Neutrophil (primary cell): Measurements from ENCODE around the gene FAHD1.
"Not testable (repeated sequence)": the region's sequence is repeated elsewhere in the genome, so short reads cannot be mapped to it uniquely, and the experiment has no call there.

Experiments
- H3K27ac ChIP-seq: fragments of 200-600 bp; sonication (generic); 2 replicates; pipeline ENCODE4 v1.5.1; 2016; ENCODE audit warnings: mild to moderate bottlenecking, moderate library complexity
- H3K27me3 ChIP-seq: fragments of 200-600 bp; sonication (generic); 2 replicates; pipeline ENCODE4 v1.6.0; 2016; ENCODE audit warnings: mild to moderate bottlenecking
- H3K36me3 ChIP-seq: fragments of 200-600 bp; sonication (generic); 2 replicates; pipeline ENCODE4 v1.5.1; 2017
- H3K4me1 ChIP-seq, 2 experiments: fragments of 200-600 bp in 1 of 2; sonication (generic) in 1 of 2; 1 replicate in 1 of 2; 2 replicates in 1 of 2; pipeline versions ENCODE4 v1.5.1 to v1.6.1; 2013 to 2016; ENCODE audit warnings: low read depth in 1 of 2, low read length in 1 of 2, mild to moderate bottlenecking in 1 of 2, moderate library complexity in 1 of 2; ENCODE audit not compliant: control insufficient read depth in 1 of 2, insufficient read depth in 1 of 2
- H3K4me3 ChIP-seq, 2 experiments: fragments of 200-600 bp in 1 of 2; sonication (generic) in 1 of 2; 1 replicate in 1 of 2; 2 replicates in 1 of 2; pipeline ENCODE4 v1.5.1; 2013 to 2016; ENCODE audit warnings: low read depth in 1 of 2, low read length in 1 of 2, mild to moderate bottlenecking in 1 of 2, moderate library complexity in 1 of 2
- H3K9me3 ChIP-seq: fragments of 200-600 bp; sonication (generic); 2 replicates; pipeline ENCODE4 v1.5.1; 2016
- CTCF ChIP-seq: fragments of 200-600 bp; sonication (generic); IDR thresholded peaks from 2 replicates; pipeline ENCODE4 v1.5.1; 2016; ENCODE audit warnings: antibody characterized with exemption

The FAHD1 gene

GRCh38 chr16:1871974-1872635, 45.1 kb downstream of the FAHD1 start, which contains the start of gene MEIOB:
TSS of gene MEIOB (minus strand) at chr16:1872164. CDS start at chr16:1868175, 3,989 bp downstream.
- H3K36me3 ChIP-seq = no peaks in the 10 kb centered on the region
- no peak for TF ChIP-seq CTCF
- peaks cover 0 to 5% of the 10 kb centered on the region in 2 experiments for H3K4me1 ChIP-seq
- no peak within 1 kb of the TSS for H3K27ac ChIP-seq
- peaks cover 78% of the 10 kb centered on the region for H3K27me3 ChIP-seq
- peaks cover 4% of the 10 kb centered on the region for H3K9me3 ChIP-seq
- no peak within 1 kb of the TSS for H3K4me3 ChIP-seq

DNA sequence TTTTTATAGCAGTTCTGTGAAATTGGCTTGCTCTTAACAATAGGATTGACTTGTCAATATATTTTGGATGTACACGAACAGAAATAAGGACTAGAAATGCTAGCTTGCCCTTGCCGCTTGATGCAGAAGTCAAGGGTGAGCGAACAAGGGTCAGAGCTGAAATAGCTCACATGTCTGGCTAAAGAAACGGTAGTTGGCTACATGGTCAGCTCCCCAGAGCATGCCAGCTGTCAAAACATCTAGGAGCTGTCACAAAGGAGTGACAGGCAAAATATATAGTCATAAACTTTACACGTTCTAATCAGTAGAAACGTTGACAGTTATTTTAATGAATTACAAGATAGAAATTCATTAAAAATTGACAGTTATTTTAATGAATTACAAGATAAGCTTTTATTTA, 47.8 kb downstream of the FAHD1 start:
- Histone ChIP-seq H3K36me3 (no peaks in the 10 kb centered on the region), H3K27me3 (peaks cover 92% of the 10 kb centered on the region), H3K4me1 (peaks cover 0 to 5% of the 10 kb centered on the region in 2 experiments), H3K9me3 (peaks cover 4% of the 10 kb centered on the region), H3K27ac (no peak overlapping the region), H3K4me3 (no peak overlapping the region)
- no peak for TF ChIP-seq CTCF

GRCh38 chr16:1876066-1876465, 49.1 kb downstream of the FAHD1 start:
- not testable (repeated sequence) for H3K36me3 ChIP-seq, H3K9me3 ChIP-seq, H3K4me3 ChIP-seq, H3K4me1 ChIP-seq, H3K27ac ChIP-seq
- peaks cover 90% of the 10 kb centered on the region for H3K27me3 ChIP-seq

GRCh38 chr16:1876468-1876867, 49.5 kb downstream of the FAHD1 start:
- no peaks in the 10 kb centered on the region for H3K36me3 ChIP-seq
- H3K27ac ChIP-seq = no peak overlapping the region
- TF ChIP-seq CTCF = no peak
- no peak overlapping the region for H3K4me3 ChIP-seq
- H3K27me3 ChIP-seq = peaks cover 93% of the 10 kb centered on the region
- H3K4me1 ChIP-seq = peaks cover 0 to 5% of the 10 kb centered on the region in 2 experiments
- H3K9me3 ChIP-seq = peaks cover 4% of the 10 kb centered on the region

- no peaks in the 10 kb centered on the region for H3K36me3 ChIP-seq
- no peak overlapping the region for H3K27ac ChIP-seq
- peaks cover 86% of the 10 kb centered on the region for H3K27me3 ChIP-seq
- peaks cover under 1% of the 10 kb centered on the region for H3K9me3 ChIP-seq
- no peak for TF ChIP-seq CTCF
- no peak overlapping the region for H3K4me3 ChIP-seq
- peaks cover 0 to 3% of the 10 kb centered on the region in 2 experiments for H3K4me1 ChIP-seq
These were observed 50.1 kb downstream of the FAHD1 start for GRCh38 chr16:1877089-1877488.

DNA sequence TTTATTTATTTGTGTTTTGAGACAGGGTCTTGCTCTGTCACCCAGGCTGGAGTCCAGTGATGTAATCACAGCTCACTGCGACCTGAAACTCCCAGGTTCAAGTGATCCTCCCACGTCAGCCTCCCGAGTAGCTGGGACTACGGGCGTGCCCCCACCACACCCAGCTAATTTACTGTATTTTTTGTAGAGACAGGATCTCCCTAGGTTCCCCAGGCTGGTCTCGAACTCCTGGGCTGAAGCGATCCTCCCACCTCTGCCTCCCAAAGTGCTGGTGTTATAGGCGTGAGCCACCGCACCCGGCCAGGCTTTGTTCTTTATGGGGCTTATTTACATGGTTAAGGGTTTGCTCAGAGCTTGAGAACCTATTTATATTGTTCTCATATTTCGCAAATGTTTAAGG, 50.8 kb downstream of the FAHD1 start:
- Histone ChIP-seq H3K4me1 (no peaks in the 10 kb centered on the region), H3K27me3 (peaks cover 79% of the 10 kb centered on the region), H3K36me3 (no peaks in the 10 kb centered on the region), H3K9me3 (no peaks in the 10 kb centered on the region), H3K4me3 (no peak overlapping the region), H3K27ac (no peak overlapping the region)
- no peak for TF ChIP-seq CTCF
